Calu3 (cell line): ENCODE results near the gene KCNH4. TPM values are rescaled to one million over a fixed set of nuclear protein-coding genes. Genes with fewer than 3 reads are reported as not detected.

Source experiments
- BruUV-seq: library from RNA; stranded (reverse); fragments of 400-500 nt; replicated peaks from 2 replicates; lab custom pipeline; 2021; lab: Mats Ljungman, UMichigan
- CTCF ChIA-PET: fragments of 300-600 bp; sonication (Branson Sonifier 250); formaldehyde crosslinking; loops from one replicate; lab custom pipeline; 2022; ENCODE audit warnings: antibody characterized with exemption; lab: Charles Lee
- DNase-seq: peaks from one replicate; pipeline ENCODE4 v3.0.0; 2022
- H3K27ac Mint-ChIP-seq: one replicate; pipeline ENCODE4 v1.8.0; 2022; ENCODE audit warnings: mixed read lengths; ENCODE audit not compliant: unreplicated experiment
- H3K27me3 Mint-ChIP-seq: one replicate; pipeline ENCODE4 v1.8.0; 2022; ENCODE audit warnings: mixed read lengths; ENCODE audit not compliant: unreplicated experiment
- H3K36me3 Mint-ChIP-seq: one replicate; pipeline ENCODE4 v1.8.0; 2022; ENCODE audit warnings: mild to moderate bottlenecking, moderate library complexity, mixed read lengths; ENCODE audit not compliant: insufficient read depth, unreplicated experiment
- H3K4me1 Mint-ChIP-seq: one replicate; pipeline ENCODE4 v1.8.0; 2022; ENCODE audit warnings: mild to moderate bottlenecking, low read depth, mixed read lengths; ENCODE audit not compliant: unreplicated experiment
- H3K4me3 Mint-ChIP-seq: one replicate; pipeline ENCODE4 v1.8.0; 2022; ENCODE audit warnings: mild to moderate bottlenecking, low read depth, moderate library complexity, mixed read lengths; ENCODE audit not compliant: unreplicated experiment
- H3K9me3 Mint-ChIP-seq: one replicate; pipeline ENCODE4 v1.8.0; 2022; ENCODE audit warnings: low read depth, mixed read lengths; ENCODE audit not compliant: unreplicated experiment
- intact Hi-C: fragments of 100-400 bp; cut with micrococcal nuclease; formaldehyde crosslinking; loops from one replicate; pipeline ENCODE4 v1.10.0; 2022; ENCODE audit not compliant: unreplicated experiment
- total RNA-seq: library from RNA; stranded (reverse); gene quantifications from 2 replicates; pipeline ENCODE4 v1.2.3, GENCODE V29; 2022
- TF ChIP-seq, protein P1 (sequence below): fragments of 200-600 bp; IDR thresholded peaks from one replicate; pipeline ENCODE4 v1.8.0; 2022; ENCODE audit warnings: antibody characterized with exemption; ENCODE audit not compliant: unreplicated experiment

KCNH4 gene
- total RNA-seq, 1 experiment from 2014 or later: not detected

GRCh38 chr17:42124256-42124655, 56.7 kb downstream of the KCNH4 start:
- TF ChIP-seq, protein P1, sequence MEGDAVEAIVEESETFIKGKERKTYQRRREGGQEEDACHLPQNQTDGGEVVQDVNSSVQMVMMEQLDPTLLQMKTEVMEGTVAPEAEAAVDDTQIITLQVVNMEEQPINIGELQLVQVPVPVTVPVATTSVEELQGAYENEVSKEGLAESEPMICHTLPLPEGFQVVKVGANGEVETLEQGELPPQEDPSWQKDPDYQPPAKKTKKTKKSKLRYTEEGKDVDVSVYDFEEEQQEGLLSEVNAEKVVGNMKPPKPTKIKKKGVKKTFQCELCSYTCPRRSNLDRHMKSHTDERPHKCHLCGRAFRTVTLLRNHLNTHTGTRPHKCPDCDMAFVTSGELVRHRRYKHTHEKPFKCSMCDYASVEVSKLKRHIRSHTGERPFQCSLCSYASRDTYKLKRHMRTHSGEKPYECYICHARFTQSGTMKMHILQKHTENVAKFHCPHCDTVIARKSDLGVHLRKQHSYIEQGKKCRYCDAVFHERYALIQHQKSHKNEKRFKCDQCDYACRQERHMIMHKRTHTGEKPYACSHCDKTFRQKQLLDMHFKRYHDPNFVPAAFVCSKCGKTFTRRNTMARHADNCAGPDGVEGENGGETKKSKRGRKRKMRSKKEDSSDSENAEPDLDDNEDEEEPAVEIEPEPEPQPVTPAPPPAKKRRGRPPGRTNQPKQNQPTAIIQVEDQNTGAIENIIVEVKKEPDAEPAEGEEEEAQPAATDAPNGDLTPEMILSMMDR: peak; percentile 14
- no peaks in the 10 kb centered on the region for H3K9me3 Mint-ChIP-seq
- H3K27ac Mint-ChIP-seq: no peak overlapping the region
- intact Hi-C loops: no loop called here
- H3K4me3 Mint-ChIP-seq: no peak overlapping the region
- BruUV-seq: no TSS peak
- no peak for DNase-seq
- no peaks in the 10 kb centered on the region for H3K27me3 Mint-ChIP-seq
- peaks cover 17% of the 10 kb centered on the region for H3K4me1 Mint-ChIP-seq
- H3K36me3 Mint-ChIP-seq: peaks cover 89% of the 10 kb centered on the region
- CTCF ChIA-PET: interaction anchor here (0.6 to 1.0 kb wide), 4 partner anchors 10 to 258 kb away, joined by 3 to 7 read pairs (median 4); no protein-coding TSS in a partner anchor

DNA sequence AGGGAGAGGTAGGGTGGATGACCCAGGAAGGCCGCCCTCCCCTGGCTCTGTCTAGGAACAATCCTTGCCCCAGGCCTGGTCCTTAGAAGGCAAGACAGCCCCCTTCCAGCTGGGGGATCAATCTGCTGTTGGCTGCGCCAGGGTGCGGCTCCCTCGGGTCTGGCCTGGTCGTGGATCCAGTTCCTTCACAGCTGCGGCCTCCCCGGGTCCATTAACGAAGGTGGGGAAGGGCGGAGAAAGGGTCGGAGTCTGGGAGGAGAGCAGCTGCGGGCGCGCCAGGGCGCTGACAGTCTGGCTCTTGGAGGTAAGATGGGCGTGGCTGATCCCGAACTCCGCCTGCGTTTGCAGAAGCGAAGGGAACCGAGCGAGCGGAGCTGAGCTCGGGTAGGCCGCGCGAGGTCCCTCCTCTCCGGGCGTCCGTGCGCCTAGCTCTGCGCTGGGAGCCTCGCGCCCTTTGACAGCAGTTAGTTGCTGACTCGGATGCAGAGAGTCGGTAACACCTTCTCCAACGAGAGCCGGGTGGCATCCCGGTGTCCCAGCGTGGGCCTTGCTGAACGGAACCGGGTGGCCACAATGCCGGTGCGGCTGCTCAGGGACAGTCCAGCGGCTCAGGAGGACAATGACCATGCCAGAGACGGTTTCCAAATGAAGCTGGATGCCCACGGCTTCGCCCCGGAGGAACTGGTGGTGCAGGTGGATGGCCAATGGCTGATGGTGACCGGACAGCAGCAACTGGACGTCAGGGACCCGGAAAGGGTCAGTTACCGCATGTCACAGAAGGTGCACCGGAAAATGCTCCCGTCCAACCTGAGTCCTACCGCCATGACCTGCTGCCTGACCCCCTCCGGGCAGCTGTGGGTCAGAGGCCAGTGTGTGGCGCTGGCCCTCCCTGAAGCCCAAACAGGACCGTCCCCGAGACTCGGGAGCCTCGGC, 58.3 kb downstream of the KCNH4 start, which contains the start of gene HSPB9:
Gene HSPB9 (plus strand): TSS at position 434 of the 933 bp plus-strand sequence. CDS start 47 bp downstream, at position 481.
- H3K4me1 Mint-ChIP-seq: peaks cover 9% of the 10 kb centered on the region
- intact Hi-C loops: no loop called here
- no peaks in the 10 kb centered on the region for H3K27me3 Mint-ChIP-seq
- H3K27ac Mint-ChIP-seq: peak within 1 kb of the TSS; percentile 58
- peaks cover 90% of the 10 kb centered on the region for H3K36me3 Mint-ChIP-seq
- TF ChIP-seq, protein P1: no peak
- BruUV-seq: no TSS peak
- peak within 1 kb of the TSS; percentile 59 for H3K4me3 Mint-ChIP-seq
- H3K9me3 Mint-ChIP-seq: no peaks in the 10 kb centered on the region
- CTCF ChIA-PET: interaction anchor here (1.6 kb wide), 1 partner anchor 10 kb away, joined by 3 read pairs; no protein-coding TSS in a partner anchor
- DNase-seq: no peak

DNA sequence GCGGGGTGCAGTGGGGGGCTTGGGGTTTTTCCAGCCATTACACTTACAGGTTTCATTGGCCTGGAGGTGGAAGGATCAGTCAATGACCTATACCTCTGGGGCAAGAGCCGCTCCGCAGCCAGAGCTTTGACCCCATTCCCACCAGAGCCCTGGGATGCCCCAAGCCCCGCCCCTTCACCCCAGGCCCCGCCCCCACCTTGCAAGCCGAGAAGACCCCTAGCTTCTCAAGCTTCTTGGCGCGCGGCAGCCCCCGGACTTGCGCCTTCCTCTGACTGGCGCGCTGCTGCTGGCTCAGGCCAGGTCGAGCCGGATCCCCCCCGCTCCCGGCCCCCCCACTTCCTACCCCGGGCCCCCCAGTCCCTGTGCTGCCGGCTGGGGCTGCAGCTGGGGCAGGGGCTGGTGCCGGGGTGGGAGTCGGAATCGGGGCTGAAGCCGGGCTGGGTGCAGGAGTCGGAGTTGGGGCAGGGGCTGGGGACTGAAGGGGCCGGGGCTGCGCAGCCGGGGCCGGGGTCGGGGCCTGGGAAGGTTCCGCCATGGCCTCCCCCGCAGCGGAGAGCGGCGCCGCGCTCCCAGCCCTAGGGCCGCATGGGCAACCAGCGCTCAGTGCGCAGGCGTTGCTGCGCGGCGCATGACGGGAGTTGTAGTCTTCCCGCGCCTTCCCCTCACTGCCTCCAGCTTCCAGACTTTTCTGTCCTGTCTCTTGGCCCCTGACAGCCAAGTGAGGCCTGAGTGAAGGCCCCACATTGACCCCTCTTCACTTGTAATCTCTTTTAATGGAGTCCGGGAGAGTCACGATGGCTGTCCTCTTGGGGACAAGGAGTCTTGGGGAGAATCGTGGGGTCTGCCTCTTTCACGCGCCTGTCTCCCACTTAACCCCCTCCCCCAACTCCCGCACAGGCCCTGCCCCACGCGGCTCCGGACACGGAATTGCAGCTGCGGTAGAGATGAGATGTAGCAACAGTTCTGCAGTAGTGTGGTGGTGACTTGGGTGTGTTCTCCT, 59.9 kb downstream of the KCNH4 start, which contains the start of gene KAT2A:
Gene KAT2A (minus strand): TSS at position 598 of the 1,000 bp plus-strand sequence. CDS start 63 bp downstream, at position 535.
- peak; percentile 91 for DNase-seq
- H3K4me3 Mint-ChIP-seq: peak within 1 kb of the TSS; percentile 59
- BruUV-seq: no TSS peak
- intact Hi-C loops: no loop called here
- H3K27me3 Mint-ChIP-seq: no peaks in the 10 kb centered on the region
- H3K36me3 Mint-ChIP-seq: peaks cover 86% of the 10 kb centered on the region
- CTCF ChIA-PET: interaction anchor here (0.6 to 1.6 kb wide), 14 partner anchors 11 to 1962 kb away, joined by 3 to 11 read pairs (median 4); partner anchors contain the start of gene NKIRAS2
- no peaks in the 10 kb centered on the region for H3K9me3 Mint-ChIP-seq
- TF ChIP-seq, protein P1: no peak
- peak within 1 kb of the TSS; percentile 58 for H3K27ac Mint-ChIP-seq
- H3K4me1 Mint-ChIP-seq: peaks cover 9% of the 10 kb centered on the region
